22Rv1 (cell line): ENCODE results near the gene ETV2.
"Not testable (repeated sequence)": the region's sequence is repeated elsewhere in the genome, so short reads cannot be mapped to it uniquely, and the experiment has no call there.

ENCODE experiments used
- ZFX ChIP-seq: fragments of 450-650 bp; IDR thresholded peaks from 2 replicates; pipeline ENCODE4 v1.6.1; 2017; ENCODE audit warnings: antibody characterized with exemption, borderline replicate concordance
- TF ChIP-seq, protein P1 (sequence below): fragments of 450-650 bp; IDR thresholded peaks from 2 replicates; pipeline ENCODE4 v1.5.1; 2017; ENCODE audit warnings: mild to moderate bottlenecking

DNA sequence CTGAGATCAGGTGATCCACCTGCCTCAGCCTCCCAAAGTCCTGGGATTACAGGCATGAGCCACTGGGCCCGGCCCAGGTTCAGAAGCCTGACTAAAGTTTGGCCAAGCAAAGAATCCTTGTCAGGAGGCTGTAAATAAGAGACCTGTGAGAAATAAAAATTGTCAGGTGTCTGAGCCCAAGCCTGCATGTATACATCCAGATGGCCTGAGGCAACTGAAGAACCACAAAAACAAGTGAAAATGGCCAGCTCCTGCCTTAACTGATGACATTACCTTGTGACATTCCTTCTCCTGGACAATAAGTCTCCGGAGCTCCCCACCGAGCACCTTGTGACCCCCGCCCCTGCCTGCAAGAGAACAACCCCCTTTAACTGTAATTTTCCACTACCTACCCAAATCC, 37.1 kb upstream of the ETV2 start:
- TF ChIP-seq, protein P1, sequence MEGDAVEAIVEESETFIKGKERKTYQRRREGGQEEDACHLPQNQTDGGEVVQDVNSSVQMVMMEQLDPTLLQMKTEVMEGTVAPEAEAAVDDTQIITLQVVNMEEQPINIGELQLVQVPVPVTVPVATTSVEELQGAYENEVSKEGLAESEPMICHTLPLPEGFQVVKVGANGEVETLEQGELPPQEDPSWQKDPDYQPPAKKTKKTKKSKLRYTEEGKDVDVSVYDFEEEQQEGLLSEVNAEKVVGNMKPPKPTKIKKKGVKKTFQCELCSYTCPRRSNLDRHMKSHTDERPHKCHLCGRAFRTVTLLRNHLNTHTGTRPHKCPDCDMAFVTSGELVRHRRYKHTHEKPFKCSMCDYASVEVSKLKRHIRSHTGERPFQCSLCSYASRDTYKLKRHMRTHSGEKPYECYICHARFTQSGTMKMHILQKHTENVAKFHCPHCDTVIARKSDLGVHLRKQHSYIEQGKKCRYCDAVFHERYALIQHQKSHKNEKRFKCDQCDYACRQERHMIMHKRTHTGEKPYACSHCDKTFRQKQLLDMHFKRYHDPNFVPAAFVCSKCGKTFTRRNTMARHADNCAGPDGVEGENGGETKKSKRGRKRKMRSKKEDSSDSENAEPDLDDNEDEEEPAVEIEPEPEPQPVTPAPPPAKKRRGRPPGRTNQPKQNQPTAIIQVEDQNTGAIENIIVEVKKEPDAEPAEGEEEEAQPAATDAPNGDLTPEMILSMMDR, result not testable (repeated sequence)
- TF ChIP-seq ZFX, result not testable (repeated sequence)
